A673 (cell line): ENCODE measurements around the gene PRR7.

ENCODE experiments used
- EZH2 ChIP-seq: fragments of 200-600 bp; sonication (generic); IDR thresholded peaks from 2 replicates; pipeline ENCODE4 v1.6.1; 2017; ENCODE audit warnings: borderline replicate concordance, low read depth, mild to moderate bottlenecking, mixed read lengths, antibody characterized with exemption, low read length; ENCODE audit not compliant: poor library complexity, severe bottlenecking
- TF ChIP-seq, protein P1 (sequence below): fragments of 300-800, 200-600 bp; sonication (generic); conservative IDR thresholded peaks from 2 replicates; pipeline ENCODE4 v1.5.1; 2017; ENCODE audit warnings: low read depth, mild to moderate bottlenecking, antibody characterized with exemption, low read length, moderate library complexity, mixed read lengths

DNA sequence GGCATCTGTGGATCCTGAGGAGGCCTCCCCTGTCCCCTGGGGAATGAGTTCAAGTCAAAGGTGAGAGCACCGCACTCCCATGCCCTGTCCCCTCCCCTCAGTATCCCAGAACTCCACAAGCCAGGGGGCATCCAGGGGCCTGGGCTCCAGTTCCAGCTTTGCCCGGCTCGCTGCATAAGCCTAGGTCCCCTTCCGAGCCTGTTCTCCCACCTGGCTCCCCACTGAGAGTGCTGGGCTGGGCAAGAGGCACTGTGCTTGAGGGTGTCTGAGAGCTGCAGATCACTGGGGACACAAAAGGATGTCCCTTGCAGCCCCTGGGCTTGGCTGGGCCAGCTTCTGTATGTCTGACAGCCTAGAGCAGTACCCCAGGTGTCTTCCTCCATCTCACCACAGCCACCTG is 58.5 kb downstream of the PRR7 start:
- TF ChIP-seq, protein P1, sequence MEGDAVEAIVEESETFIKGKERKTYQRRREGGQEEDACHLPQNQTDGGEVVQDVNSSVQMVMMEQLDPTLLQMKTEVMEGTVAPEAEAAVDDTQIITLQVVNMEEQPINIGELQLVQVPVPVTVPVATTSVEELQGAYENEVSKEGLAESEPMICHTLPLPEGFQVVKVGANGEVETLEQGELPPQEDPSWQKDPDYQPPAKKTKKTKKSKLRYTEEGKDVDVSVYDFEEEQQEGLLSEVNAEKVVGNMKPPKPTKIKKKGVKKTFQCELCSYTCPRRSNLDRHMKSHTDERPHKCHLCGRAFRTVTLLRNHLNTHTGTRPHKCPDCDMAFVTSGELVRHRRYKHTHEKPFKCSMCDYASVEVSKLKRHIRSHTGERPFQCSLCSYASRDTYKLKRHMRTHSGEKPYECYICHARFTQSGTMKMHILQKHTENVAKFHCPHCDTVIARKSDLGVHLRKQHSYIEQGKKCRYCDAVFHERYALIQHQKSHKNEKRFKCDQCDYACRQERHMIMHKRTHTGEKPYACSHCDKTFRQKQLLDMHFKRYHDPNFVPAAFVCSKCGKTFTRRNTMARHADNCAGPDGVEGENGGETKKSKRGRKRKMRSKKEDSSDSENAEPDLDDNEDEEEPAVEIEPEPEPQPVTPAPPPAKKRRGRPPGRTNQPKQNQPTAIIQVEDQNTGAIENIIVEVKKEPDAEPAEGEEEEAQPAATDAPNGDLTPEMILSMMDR: no peak
- TF ChIP-seq EZH2: no peak
